ENCODE measurements around the gene ARID3A. TPM values are rescaled to one million over a fixed set of nuclear protein-coding genes. Genes with fewer than 3 reads are reported as not detected.

The ARID3A gene
- total and polyA plus RNA-seq, 2 of the 13 experiments (the other 11 are each of a cell fraction or from before 2014, with no cell fraction given) = 71.3 to 77.9 TPM

DNA sequence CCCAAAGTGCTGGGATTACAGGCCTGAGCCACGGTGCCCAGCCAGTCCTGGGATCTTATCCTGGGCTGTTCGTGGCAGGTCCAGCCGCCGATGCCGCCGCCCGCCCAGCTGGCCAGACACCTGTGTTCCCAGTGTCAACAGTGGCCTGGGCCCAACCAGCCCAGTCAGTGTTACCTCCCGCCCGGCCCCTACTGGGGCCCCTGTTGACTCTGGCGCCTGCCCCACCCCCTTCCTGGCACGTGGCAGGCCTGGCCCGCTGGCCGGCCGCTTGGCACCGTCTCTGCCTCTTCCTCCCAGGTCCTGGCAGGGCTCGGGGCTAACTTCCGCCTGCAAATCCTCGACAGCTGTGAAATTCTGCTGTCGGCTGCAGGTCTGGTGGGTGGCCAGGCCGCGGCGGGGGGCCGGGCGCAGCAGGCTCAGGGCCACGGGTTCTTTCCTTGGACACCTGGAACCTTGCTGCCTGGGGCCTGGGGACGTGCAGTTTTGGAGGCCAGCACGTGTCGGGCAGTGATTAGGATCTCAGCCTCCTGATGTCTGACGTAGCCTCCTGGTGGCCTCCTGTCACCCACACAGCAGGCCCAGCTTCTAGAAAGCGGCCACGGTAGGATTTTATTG is 9.1 kb downstream of the ARID3A start (continued):
- TF ChIP-seq MNT (IDR thresholded peaks at IDR 0.05) (peak; percentile 90), CENPT (CRISPR knock-in tag; IDR thresholded peaks at IDR 0.05; ENCODE audit: low read depth) (peak; percentile 28; the same call in 1 of the 2 replicates), BORCS8-MEF2B (CRISPR knock-in tag; IDR thresholded peaks at IDR 0.05) (peak; percentile 66; the same call in 1 of the 2 replicates), PAF1 (CRISPR knock-in tag; IDR thresholded peaks at IDR 0.05) (no peak), SRSF9 (IDR thresholded peaks at IDR 0.05; ENCODE audit: borderline replicate concordance, insufficient read depth, low read depth, low read length, poor library complexity, severe bottlenecking) (no peak), SMAD3 (CRISPR knock-in tag; IDR thresholded peaks at IDR 0.05) (peak; percentile 88), MYPOP (CRISPR knock-in tag; IDR thresholded peaks at IDR 0.05) (peak; percentile 79), ZNF724P (CRISPR knock-in tag; IDR thresholded peaks at IDR 0.05; ENCODE audit: borderline replicate concordance) (peak; percentile 80; the same call in 1 of the 2 replicates), REL (CRISPR knock-in tag; conservative IDR thresholded peaks at IDR 0.05) (0 out of 2 replicates have a peak, but pooled peaks have one; percentile 39), TEAD2 (CRISPR knock-in tag; IDR thresholded peaks at IDR 0.05) (no peak), ZNF17 (CRISPR knock-in tag; IDR thresholded peaks at IDR 0.05) (no peak), ZNF75D (CRISPR knock-in tag; IDR thresholded peaks at IDR 0.05; ENCODE audit: borderline replicate concordance) (no peak), ZNF362 (CRISPR knock-in tag; IDR thresholded peaks at IDR 0.05; ENCODE audit: borderline replicate concordance) (peak; percentile 52; the same call in 1 of the 2 replicates), ZNF547 (CRISPR knock-in tag; IDR thresholded peaks at IDR 0.05) (no peak), ZNF615 (CRISPR knock-in tag; IDR thresholded peaks at IDR 0.05; ENCODE audit: borderline replicate concordance) (no peak)
- TF ChIP-seq, protein P1, sequence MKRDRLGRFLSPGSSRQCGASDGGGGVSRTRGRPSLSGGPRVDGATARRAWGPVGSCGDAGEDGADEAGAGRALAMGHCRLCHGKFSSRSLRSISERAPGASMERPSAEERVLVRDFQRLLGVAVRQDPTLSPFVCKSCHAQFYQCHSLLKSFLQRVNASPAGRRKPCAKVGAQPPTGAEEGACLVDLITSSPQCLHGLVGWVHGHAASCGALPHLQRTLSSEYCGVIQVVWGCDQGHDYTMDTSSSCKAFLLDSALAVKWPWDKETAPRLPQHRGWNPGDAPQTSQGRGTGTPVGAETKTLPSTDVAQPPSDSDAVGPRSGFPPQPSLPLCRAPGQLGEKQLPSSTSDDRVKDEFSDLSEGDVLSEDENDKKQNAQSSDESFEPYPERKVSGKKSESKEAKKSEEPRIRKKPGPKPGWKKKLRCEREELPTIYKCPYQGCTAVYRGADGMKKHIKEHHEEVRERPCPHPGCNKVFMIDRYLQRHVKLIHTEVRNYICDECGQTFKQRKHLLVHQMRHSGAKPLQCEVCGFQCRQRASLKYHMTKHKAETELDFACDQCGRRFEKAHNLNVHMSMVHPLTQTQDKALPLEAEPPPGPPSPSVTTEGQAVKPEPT (CRISPR knock-in tag; IDR thresholded peaks at IDR 0.05; ENCODE audit: low read depth) = peak; percentile 75; the same call in 1 of the 2 replicates
- TF ChIP-seq, protein P2, sequence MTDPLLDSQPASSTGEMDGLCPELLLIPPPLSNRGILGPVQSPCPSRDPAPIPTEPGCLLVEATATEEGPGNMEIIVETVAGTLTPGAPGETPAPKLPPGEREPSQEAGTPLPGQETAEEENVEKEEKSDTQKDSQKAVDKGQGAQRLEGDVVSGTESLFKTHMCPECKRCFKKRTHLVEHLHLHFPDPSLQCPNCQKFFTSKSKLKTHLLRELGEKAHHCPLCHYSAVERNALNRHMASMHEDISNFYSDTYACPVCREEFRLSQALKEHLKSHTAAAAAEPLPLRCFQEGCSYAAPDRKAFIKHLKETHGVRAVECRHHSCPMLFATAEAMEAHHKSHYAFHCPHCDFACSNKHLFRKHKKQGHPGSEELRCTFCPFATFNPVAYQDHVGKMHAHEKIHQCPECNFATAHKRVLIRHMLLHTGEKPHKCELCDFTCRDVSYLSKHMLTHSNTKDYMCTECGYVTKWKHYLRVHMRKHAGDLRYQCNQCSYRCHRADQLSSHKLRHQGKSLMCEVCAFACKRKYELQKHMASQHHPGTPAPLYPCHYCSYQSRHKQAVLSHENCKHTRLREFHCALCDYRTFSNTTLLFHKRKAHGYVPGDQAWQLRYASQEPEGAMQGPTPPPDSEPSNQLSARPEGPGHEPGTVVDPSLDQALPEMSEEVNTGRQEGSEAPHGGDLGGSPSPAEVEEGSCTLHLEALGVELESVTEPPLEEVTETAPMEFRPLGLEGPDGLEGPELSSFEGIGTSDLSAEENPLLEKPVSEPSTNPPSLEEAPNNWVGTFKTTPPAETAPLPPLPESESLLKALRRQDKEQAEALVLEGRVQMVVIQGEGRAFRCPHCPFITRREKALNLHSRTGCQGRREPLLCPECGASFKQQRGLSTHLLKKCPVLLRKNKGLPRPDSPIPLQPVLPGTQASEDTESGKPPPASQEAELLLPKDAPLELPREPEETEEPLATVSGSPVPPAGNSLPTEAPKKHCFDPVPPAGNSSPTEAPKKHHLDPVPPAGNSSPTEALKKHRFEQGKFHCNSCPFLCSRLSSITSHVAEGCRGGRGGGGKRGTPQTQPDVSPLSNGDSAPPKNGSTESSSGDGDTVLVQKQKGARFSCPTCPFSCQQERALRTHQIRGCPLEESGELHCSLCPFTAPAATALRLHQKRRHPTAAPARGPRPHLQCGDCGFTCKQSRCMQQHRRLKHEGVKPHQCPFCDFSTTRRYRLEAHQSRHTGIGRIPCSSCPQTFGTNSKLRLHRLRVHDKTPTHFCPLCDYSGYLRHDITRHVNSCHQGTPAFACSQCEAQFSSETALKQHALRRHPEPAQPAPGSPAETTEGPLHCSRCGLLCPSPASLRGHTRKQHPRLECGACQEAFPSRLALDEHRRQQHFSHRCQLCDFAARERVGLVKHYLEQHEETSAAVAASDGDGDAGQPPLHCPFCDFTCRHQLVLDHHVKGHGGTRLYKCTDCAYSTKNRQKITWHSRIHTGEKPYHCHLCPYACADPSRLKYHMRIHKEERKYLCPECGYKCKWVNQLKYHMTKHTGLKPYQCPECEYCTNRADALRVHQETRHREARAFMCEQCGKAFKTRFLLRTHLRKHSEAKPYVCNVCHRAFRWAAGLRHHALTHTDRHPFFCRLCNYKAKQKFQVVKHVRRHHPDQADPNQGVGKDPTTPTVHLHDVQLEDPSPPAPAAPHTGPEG (CRISPR knock-in tag; IDR thresholded peaks at IDR 0.05) = peak; percentile 77

Data from HepG2 (cell line).